NCI-H187 (cell line): Measurements from ENCODE around the gene RGS3.
"Not testable (repeated sequence)": the region's sequence is repeated elsewhere in the genome, so short reads cannot be mapped to it uniquely, and the experiment has no call there.

Experiments
- DNase-seq, 2 experiments: peaks; one replicate each; lab custom pipeline; 2025; lab: John Stamatoyannopoulos, UW

Gene RGS3

DNA sequence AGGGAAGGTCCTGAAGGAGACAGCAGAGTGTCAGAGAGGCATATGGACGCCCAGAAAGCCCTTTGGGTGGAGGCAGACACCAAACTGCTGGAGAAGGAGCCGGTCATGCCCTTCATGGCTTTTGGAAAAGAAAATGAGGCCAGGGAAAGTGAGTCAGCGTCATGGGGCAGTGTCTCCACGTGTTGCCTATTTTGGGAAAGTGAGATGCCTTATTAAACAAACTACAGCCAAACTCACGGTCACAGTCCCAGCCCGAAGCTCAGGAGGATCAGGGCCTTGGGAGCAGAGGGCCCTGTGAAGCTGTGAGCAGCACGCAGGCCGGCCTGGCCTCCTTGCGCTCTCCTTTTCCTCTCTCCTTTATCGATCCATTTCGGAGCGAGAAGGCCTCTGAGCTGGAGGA is 25.0 kb downstream of the RGS3 start:
- no peak for DNase-seq

DNA sequence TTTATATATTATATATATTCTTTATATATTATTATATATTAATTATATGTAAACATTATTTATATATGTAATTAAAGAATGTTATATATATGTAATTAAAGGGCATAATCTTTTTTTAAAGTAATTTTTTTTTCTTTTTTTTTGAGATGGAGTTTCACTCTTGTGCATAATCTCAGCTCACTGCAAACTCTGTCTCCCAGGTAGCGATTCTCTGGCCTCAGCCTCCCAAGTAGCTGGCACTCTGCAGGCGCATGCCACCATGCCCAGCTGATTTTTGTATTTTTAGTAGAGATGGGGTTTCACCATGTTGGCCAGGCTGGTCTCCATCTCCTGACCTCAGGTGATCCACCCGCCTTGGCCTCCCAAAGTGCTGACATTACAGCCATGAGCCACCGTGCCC is 27.6 kb downstream of the RGS3 start:
- not testable (repeated sequence) for DNase-seq

DNA sequence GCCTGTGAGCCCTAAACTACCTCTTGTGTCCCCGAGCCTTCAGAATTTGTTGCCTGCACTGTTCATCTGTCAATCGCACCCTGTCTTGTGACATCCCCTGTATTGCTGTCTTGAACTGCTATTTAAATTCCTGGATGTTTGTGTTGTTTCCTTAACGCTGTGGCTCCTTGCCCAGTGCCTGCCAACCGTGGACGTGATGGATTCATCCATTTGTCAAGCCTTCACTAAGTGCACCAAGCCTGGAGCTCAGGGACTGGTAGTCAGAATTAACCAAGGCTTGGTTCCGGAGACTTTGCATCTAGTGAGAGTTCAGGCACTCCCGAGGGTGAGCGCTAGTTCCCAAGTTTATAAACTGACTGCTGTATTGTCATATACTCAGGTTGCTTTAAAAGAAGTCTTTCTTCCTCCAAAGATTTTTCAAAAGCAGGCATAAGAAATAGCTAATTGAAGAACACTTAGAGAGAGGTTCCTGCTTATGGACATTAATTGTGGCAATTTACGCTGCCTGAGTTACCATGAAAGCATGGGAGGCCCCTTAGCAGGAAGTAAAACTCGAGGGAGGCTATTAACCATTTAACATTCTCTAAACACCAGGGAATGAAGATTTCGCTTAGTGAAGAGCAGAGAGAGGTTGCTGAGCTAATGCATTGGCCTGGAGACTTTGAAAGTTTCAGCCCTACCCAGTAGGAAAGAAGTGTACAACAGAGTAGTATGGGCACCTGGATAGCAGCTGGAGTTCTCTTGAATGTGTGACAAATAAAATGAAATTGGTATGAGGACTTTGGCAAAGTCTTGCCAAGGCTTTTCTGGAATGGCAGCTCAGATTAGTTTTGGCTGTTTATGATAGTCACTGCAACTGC is 29.0 kb downstream of the RGS3 start:
- DNase-seq = no peak

DNA sequence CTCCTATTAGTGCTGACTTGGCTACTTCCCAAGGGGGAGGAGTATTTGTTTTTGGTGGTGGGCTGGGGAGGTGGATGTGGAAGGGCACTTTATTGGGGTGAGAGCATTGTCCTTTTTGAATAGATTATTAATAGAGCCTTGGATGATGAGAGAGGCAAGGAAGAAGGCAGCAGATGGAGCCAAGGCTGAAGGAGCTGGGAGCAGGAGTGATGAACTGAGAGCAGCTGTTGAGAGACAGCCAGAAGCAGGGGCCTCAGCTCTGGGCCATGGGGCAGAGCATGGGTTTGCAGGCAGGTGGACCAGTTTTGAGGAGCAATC is 29.6 kb downstream of the RGS3 start:
- DNase-seq = no peak

DNA sequence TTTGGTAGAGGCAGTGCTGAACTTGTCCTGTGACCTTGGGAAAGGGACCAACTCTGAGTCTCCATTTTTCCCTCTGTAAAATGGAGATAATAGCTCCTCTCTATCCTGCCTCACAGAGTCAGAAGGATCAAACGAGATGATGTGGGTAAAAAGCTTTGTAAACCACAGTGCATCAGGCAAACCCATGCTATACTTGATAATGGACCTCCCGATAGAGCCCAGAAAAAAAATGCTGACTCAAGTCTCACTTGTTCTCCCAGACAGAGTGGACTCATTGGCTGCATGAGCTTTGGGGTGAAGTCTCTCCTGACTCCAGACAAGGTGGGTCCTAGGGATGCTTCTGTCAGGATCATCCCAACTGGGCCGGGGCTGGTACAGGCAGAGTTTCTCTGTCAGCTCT is 32.0 kb downstream of the RGS3 start:
- no peak for DNase-seq

DNA sequence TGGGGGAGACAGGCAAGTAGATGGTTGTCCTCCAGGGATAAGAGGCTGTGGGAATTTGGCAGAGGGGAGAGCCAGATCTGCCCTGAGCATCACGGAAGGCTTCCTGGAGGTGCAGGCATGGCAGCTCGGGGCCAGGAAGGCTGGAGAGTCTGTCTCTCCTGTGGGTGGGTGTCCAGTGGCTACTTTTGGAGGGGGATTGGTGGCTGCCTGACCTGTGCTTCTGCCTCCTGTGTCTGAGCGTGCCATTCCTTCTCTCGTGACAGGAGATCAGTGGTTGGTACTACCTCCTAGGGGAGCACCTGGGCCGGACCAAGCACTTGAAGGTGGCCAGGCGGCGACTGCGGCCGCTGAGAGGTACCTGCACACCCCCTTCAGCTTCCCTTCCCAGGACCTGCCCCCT is 33.5 kb downstream of the RGS3 start:
- DNase-seq = no peak

DNA sequence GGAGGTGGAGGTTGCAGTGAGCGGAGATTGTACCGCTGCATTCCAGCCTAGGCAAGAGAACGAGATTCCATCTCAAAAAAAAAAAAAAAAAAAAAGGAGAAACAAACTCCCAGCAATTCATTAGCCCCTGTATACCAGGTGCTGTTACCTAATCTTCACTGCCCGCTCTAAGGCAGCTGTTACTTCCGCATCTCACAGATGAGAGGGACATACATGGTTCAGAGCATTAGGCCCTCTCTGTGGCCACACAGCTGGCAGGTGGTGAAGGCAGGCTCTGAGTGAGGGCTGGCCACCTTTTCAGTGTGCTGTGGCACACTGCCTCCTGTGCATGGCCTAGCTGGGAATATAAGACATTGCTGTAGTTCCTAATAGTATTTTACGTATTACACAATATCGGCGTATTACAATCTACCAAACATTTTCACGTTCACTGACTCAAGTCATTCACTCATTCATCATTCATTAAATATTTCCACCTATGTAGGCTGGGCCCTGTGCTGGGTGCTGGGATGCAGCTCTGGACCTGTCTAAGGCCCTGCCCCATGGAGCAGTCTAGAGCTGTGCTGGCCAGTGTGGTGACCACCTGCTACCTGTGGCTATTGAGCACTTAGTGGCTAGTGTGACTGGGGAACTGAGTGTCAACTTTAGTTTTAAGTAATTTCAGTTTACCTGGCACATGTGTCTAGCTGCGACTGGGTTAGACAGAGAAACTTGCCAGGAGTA is 35.8 kb downstream of the RGS3 start:
- DNase-seq = no peak

DNA sequence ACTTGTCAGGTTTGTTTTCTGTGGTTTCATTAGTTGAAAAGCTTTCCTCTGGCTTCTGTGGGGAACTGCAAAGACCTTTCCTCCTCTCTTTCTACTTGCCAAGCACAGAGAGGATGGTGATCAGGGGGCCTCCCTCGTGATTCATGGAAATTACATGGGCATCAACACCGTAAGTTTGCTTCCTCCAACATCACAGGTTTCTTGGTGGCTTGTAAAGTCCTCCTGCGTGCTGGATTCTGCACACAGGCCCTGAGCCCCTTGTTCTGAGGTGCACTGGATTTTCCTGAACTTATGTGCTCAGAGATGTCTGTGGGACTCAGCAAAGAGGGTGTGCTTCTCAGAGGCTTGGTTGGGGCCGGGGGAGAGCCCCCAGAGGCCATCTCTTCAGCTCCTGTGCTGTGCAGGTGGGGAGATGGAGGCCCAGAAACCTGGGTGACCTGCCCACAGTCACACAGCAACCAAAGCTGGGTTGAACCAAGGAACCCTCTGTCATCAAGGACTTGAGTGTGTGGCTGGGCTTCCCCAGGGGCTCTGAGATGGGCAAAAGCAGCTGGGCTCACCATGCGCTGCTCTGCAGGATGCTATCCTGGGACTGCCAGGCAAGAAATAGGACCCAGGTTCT is 36.5 kb downstream of the RGS3 start:
- no peak for DNase-seq

DNA sequence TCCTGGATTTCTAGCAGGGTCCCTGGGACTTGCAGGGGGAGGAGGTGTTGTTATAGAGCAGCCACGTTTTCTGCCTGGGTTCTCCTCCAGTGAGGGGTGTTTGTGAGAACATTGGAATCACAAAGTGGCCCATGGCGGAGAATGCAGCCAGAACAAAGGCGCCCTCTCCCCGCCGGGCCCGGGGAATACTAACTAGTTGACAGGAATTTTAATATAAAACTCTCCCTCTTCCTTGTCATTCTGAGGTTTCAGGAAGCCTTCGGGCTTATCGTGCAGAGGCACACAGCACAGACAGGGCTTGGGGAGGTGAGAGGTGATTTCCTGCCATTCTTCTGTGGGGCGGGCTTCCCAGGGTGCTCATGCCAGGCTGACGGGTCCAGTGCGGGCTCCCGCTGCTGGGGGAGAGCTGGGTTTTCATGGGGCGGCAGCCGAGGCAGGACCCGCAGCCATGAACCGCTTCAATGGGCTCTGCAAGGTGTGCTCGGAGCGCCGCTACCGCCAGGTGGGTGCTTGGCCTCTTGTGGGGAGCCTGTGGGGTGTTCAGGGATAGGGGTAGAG is 37.7 kb downstream of the RGS3 start:
- no peak for DNase-seq

DNA sequence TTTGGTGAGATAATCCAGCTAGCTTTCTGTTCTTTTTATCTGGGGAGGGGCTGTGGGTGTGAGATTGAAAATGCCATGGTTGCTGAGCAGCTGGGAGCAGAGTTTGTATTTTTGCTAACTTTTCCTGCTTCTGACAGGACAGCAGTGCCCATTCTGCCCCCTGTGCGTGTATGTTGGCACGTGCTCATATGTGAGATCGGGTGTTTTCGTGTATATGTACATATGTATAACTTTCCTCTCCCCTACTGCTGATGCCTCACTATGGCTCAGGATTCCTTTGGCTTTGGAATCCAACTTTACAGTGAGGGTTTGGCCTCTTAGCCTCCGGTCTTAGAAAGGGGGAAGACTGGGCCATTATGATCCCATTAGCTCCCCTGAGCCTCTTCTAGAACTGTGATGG is 38.3 kb downstream of the RGS3 start:
- DNase-seq = no peak

DNA sequence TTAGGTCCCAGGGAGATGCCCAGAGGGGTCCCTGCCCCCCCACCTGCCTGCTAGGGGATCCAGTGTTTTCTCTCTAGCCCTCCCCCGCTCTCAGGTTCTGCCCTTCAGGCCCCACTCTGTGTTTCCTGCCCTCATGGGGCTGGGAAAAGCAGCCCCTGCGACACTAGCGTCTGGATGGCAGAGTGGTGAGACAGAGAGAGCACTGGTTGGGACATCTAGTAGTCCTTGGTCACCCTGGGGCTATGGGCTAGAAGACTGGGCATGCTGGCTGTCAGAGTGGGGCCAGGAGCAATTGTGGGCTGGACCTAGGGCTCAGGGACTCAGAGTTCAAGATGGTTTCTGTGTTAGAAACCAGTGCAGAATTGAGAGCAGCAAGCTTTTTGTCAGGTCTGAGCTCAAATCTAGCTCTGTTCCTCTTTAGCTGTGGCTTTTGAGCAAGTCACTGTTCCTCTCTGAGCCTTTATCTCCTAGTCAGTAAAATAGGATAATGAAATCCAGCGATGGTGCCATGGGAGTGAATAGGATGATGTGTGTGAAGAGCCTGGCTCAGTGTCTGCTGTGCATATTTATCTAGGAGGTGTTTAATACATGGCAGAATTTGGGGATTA is 39.0 kb downstream of the RGS3 start:
- no peak for DNase-seq

DNA sequence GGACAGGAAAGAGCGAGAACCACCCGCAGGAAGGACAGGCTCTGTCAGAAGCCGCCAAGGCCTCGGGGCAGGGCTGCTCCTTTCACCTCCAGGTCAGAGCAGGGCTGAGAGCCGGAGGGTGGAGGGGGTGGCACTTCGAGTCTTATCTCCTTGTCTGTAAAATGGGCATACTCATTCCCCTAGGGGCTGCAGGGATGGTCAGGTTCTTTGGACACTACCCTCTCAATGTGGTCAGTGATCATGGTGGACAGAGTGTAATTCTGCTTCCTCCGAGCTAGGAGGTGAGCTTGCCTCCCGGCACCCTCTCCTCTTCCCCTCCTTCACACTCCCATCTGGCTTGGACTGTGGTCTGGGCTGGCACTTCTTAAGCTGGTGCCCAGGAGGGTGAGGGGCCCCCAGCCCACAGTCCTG is 39.6 kb downstream of the RGS3 start:
- no peak for DNase-seq

DNA sequence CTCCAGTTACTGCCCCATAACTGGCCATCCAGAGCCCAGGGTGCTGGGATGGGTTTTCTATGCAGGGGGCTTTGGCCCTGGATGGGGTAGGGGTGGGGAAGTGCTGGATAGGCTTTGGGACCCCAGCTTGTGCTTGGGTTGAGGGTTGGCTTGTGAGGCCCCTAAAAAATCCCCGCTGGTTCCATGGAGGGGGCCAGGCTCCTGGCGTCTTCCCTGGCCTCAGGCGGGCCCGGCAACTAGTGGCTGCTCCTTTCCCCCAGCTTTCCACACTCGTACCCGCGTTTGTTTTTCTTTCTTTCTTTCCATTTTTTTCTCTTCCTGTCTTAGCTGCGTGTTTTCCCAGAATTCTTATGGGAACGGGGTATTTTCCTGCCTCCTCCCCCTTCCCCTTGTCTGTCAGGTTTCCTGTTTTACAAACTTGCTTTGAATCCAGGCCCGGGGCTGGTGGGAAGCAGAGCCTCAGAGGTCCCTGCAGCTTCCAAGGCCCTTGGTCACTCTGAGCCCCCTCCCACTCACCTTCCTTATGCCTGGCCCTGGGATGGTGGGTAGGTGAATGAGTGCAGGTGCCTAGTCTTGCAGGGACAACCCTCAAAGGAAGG is 40.2 kb downstream of the RGS3 start:
- no peak for DNase-seq

DNA sequence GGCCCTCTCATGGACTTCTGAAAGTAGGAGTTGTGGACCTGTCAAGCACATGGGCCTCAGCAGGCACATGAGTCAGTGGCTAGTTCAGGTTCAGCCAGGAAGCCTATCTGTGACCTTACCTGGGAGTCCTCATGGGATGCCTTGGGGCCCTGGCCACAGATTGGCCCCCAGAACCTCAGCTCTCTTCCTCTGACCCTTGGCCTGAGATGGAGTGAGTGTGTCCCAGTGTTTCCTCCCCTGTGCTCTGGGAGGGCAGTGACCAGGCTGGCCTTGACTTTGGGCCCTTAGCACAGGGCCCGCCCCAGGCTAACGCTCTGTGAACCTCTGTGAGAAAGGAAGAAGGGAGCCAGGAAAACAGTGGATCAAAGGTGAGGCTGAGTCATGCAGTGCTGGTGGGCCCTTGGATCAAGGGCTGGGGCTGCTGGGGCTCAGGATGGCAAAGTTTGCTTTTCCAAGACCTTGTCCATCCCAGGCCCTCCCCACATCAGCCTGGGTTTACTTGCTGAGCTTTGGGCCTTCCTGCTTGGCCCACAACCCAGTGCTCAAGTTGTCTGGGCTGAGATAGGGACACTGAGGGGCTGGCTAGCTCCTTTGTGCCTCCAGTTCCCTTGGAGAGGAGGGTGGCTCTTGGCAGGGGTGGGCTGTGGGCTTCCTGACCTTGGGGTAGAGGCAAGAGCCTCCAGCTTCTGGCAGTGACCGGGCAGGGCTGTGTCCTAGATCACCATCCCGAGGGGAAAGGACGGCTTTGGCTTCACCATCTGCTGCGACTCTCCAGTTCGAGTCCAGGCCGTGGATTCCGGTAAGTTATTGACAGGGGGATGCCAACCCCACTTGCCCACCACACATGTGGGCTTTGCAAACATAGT is 41.4 kb downstream of the RGS3 start:
- DNase-seq = no peak

DNA sequence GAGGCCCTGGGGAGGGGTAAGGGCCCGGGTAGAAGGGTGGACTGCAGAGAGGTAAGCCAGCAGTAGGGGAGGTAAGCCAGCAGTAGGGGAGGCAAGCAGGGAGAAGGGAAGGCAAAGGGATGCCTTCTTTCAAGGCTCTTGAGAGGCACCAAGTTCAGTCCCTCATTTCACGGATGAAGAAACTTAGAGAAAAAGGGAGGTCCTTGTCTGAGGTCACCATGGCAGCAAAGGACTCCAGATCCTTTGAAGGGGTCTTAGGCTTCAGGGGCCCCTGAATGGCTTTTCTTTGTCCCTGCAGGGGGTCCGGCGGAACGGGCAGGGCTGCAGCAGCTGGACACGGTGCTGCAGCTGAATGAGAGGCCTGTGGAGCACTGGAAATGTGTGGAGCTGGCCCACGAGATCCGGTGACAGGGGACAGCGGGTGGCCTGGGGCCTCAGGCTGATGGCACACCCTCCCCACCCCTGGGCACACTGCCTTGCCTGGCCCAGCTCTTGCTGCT is 42.6 kb downstream of the RGS3 start:
- DNase-seq = peak; percentile 8 to 33

DNA sequence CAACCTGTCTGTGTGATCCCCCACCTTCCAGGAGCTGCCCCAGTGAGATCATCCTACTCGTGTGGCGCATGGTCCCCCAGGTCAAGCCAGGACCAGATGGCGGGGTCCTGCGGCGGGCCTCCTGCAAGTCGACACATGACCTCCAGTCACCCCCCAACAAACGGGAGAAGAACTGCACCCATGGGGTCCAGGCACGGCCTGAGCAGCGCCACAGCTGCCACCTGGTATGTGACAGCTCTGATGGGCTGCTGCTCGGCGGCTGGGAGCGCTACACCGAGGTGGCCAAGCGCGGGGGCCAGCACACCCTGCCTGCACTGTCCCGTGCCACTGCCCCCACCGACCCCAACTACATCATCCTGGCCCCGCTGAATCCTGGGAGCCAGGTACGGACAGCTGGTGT is 43.7 kb downstream of the RGS3 start:
- no peak for DNase-seq

DNA sequence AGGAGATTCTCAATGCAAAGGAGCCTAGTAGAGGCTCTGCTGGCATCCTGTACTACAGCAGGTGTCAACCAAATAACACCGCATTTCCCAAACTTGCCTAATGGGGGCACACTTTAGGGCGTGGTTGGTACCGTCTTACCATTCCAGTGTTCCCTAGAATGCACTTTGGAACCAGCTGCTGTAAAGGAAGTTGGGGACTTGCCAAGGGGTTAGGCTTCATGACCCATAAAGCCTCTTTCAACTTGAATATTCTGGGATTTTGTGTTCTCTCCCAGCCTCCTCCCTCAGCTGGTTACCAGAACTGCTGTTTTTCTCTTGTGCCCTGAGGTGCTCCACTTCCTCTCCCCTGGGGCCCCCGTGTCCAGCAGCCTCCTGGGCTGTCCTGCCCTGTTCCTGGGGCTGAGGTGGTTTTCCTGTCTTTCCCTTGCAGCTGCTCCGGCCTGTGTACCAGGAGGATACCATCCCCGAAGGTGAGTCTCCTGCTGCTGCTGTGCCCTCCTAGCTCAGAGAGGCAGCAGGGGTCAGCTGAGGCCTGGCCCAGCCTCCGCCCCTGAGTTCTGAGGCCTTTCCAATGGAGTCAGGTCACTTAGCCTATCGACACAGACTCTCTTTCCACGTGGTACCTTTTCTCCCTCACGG is 44.7 kb downstream of the RGS3 start:
- no peak for DNase-seq

DNA sequence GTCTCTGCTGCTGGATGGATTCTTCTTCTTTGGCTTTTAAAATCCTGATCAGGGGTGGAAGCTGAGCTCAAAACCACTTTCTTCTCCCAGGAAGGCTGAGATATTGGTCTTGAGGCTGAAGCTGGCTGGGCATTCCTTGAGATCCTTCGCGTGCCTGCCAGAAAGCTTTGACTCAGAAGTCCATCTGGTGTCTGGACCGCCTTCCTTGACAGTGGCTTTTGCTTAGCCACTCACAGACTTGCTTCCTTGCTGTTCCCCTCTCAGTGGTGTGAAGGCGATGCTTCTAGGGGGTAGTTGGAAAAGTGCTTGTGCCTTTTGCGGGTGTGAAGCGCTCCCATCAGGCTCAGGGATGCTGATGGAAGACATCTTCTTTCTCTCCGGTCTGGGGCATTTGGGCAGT is 45.9 kb downstream of the RGS3 start:
- no peak for DNase-seq

DNA sequence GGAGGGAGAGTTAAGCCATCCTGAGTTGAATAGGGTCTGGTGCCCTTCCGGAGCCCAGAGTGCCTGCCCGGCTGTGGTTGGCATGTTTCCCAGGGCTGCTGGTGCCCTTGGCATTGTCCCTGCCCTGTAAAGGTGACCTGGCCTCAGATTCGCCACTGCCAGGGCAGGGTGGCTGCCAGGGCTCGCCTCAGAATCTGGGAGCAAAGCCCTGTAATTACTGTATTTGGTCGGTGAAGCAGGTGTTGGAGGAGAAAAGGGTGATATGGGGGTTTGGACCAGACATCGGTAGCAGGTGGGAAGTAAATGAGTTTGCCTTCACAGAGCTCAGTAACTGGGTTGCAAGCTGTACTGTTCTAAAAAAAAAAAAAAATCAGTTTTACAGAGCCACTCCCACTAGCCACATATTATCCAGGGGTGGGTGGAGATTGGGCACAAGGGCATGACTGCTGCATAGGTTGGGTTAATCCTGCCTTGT is 47.6 kb downstream of the RGS3 start:
- DNase-seq = no peak
